ENCODE measurements around the gene DLK2.
A peak's percentile ranks its signal among the peaks of the same experiment; 100 is the strongest.
"Not testable (repeated sequence)": the region's sequence is repeated elsewhere in the genome, so short reads cannot be mapped to it uniquely, and the experiment has no call there.

DLK2 gene

DNA sequence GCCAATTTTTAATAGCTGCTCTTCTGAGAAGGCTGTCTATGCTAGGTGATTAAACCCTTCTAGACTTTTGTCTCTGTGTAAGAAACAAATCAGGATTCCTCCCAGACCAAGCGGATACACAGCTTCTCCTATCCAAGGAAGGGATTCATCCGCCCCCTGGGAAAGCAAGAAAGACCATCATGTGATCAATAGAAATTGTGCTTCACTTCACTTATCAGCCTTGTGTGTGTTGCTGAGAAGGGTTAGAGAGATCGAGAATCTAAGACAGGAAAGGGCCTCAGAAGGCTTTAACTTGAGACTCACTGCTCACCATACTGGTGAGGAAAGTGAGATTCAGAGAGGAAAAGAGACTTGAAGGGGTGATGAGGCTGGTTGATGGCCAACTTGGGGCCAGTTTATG, 26.5 kb downstream of the DLK2 start:
- DNase-seq: no peak

DNA sequence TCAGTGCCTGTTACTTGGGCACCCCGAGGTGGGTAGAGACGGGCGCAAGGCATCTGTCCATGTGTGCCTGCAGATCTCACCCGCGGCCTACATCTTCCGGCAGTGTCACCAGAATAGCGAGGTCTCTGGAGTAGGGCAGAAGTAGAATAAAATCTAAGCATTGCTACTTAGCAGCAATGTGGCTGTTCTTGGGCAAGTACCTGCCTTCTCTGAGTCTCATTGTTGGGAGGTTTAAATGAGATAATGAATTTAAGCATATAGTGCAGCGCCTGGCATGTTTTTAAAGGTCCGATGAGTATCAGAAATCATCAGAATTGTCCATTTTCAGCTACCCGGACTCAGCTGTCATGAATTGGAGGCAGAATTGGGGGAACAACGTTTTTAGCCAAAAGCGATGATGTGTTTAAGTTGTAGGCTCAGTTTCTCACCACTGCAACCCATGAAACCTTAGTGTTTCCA, 27.2 kb downstream of the DLK2 start:
- DNase-seq: peak in 2 of 56 donors; percentile 48 to 64

DNA sequence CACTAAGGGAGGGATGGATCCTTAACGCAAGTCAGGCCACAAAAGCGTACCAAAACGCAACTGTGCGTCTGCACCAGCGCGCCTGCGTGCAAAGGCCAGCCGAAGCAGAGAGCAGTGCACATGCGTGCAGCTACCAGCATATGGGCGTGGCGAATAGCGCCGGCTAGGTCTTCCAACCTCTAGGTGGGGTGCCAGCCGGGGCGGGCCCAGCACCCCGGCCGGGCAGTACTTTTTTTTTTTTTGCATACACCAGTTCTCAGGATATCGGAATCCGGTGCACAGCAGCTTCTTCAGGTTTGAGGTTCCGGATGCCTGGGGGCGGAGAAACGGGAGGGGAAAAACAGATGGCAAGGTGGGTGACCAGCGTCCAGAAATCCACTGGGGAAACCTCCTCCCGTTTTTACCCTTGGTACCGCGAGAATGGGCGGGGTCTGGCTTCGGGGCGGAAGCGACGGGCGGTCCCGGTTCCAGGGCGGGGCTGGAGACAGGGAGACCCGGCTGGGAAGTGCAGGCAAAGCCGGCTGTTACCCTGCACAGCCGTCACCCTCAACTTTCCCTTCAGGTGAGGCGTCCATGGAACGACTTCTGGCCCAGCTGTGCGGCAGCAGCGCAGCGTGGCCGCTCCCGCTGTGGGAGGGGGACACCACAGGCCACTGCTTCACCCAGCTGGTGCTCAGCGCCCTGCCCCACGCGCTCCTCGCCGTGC, 27.8 kb downstream of the DLK2 start, which contains the start of gene ABCC10:
ABCC10 (plus strand) TSS at position 136 of the 706 bp plus-strand sequence; CDS start at position 574, 438 bp downstream.
- DNase-seq: peak; percentile 42 to 97 (median 90)

DNA sequence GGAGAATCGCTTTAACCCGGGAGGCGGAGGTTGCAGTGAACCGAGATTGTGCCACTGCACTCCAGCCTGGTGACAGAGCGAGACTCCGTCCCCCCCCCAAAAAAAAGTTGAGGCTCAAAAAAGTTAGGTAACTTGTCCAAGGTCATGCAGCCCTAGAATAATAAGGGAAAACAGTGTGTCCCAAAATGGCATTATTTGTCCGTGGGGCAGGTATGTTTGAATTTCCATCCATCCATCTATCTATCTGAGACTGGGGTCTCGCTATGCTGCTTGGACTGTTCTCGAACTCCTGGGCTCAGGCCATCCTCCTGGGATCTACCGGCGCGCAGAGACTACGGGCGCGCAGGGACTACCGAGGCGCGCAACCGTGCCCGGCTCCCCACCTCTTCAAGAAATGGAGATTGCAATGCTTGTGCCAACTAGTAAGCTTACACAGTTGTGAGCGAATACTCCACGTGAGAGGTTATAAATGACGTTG, 28.4 kb downstream of the DLK2 start:
- no peak for DNase-seq

DNA sequence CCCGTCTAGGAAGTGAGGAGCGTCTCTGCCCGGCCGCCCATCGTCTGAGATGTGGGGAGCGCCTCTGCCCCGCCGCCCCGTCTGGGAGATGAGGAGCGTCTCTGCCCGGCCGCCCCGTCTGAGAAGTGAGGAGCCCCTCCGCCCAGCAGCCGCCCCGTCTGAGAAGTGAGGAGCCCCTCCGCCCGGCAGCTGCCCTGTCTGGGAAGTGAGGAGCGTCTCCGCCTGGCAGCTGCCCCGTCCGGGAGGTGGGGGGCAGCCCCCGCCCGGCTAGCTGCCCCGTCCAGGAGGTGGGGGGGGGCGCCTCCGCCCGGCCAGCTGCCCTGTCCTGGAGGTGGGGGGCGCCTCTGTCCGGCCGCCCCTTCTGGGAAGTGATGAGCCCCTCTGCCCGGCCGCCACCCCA, 30.3 kb downstream of the DLK2 start:
- not testable (repeated sequence) for DNase-seq

DNA sequence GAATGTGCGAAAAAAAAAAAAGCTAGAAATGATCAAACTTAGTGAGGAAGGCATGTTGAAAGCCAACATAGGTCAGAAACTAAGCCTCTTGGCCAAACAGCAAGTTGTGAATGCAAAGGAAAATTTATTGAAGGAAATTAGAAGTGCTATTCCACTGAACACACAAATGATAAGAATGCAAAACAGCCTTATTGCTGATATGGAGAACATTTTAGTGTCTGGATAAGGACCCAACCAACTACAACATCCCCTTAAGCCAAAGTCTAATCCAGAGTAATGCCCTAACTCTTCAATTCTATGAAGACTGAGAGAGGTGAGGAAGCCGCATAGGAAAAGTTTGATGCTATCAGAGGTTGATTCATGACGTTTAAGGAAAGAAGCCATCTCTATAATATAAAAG, 33.5 kb downstream of the DLK2 start:
- no peak for DNase-seq

DNA sequence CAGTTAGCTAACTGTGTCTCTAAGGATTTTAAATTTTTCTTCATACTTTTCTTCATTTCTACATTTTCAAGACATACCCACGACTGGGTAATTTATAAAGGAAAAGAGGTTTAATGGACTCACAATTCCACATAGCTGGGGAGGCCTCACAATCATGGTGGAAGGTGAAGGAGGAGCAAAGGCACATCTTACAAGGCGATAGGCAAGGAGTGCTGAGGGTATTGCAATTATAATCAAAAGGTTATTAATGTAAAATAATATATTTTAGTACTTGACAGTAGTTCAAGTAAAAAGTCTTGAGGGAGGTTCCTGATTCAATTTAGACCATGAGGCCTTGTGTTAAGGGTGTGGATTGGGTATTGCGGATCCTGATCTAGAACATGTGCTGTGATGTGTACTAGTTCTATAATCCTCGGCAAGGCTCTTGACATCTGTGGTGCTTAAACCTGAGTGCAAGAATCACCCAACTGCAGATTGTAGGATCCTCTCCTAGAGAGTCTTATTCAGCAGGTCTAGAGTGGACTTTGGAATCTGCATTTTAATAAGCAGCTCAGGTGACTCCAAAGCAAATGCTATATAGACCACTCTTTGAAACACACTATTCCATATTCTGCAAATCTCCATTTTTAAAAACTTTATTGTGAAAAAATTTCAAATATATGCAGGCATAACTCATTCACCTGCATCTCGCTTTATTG, 35.2 kb downstream of the DLK2 start:
- no peak for DNase-seq

DNA sequence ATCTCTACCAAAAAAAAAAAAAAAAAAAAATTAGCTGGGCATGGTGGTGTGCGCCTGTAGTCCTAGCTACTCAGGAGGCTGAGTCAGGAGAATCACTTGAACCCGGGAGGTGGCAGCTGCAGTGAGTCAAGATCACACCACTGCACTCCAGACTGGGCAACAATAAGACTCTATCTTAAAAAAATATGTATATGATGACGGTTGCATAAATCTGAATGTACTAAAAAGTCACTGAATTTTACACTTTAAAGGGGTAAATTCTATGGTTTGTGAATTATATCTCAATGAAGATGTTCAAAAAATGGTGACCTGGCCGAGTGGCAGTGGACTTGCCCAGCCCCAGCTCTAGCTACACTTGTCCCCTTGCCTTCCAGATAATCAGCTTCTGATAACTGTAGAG, 38.4 kb downstream of the DLK2 start:
- DNase-seq: no peak

DNA sequence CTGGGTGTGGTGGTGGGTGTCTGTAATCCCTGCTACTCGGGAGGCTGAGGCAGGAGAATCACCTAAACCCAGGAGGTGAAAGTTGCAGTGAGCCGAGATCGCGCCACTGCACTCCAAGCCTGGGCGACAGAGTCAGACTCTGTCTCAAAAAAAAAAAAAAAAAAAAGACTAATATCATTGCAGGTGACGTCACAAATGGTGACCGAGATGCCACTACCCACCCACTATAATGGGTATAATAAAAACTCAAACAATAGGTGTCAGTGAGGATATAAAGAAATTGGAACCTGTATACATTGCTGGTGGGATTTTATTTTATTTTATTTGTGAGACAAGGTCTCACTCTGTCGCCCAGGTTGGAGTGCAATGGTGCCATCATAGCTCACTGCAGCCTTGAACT, 40.1 kb downstream of the DLK2 start:
- not testable (repeated sequence) for DNase-seq

DNA sequence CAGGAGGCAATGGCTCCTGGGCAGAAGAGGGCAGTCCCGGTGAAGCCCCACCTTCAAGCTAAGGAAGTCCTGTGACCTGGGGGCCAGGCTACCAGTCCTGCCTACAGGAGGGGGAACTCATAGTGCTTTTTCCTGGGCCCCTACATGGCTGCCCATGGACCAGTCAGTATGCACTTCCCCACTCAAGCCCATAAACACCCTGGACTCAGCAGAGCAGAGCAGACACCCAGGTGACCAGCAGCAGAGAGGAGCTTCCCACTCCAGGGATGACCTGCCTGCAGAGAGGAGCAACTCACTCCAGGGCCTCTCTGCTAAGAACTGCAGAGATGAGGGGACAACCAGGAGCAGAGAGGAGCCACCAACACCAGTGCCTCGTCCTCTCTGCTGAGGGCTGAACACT, 42.3 kb downstream of the DLK2 start:
- DNase-seq: no peak

DNA sequence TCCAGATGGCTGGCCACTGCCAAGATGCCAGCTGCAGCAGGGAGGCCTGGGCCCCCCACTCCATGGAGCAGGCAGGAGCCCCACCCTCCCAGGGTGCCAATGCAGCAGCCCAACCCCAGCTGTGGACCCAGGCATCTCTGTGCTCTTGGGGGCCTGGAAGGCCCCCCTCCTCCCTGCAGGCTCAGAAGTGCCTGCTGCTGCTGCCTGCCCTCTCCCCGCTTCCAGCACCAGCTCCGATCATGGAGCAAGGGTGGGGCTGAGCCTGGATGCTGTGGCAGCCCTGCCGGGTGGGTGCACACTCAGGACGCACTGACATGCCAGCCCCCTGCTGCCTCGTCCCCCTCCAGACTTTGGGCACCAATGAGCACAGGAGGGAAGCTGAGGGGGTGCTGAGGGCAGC, 42.8 kb downstream of the DLK2 start:
- no peak for DNase-seq

DNA sequence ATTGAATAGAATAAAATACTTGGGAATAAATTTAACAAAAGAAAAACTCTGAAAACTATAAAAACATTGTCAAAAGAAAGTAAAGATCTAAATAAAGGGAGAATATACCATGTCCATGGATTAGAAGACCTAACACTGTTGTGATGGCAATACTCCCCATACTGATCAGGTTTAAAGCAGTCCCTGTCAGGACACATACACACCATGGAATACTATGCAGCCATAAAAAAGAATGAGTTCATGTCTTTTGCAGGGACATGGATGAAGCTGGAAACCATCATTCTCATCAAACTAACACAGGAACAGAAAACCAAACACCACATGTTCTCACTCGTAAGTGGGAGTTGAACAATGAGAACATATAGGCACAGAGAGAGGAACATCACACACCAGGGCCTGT, 44.6 kb downstream of the DLK2 start:
- not testable (repeated sequence) for DNase-seq

DNA sequence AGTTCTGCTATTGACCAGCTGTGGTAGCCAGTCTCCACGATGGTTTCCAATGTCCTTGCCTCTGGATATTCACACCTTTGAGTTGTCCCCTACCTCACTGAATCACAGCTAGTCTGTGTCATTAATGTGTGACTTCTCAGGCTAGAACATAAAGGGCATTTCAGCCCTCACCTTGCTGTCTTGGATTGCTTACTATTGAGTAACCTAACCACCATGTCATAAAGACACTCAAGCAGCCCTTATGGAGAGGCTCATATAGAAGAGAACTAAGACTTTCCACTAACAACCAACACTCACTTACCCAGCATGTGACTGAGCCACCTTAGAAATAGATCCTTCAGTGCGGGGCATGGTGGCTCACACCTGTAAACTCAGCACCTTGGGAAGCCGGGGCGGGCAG, 47.1 kb downstream of the DLK2 start:
- no peak for DNase-seq

DNA sequence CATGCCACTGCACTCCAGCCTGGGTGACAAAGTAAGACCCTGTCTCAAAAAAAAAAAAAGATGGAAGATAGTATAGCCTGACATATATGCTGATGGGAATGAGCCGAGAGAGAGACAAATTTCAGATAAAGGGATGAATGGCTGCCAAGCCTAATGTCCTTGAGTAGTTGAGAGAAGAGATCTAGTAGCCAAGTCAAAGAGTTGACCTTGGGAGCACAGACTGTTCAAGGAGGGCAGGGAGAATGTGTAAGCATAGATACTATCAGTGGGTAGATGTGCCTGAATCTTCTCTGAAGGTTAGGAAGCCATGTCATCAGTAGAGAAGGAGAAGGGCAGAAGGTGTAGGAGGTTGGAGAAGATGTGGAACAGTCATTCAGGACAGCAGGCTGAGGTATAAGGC, 48.1 kb downstream of the DLK2 start:
- no peak for DNase-seq

DNA sequence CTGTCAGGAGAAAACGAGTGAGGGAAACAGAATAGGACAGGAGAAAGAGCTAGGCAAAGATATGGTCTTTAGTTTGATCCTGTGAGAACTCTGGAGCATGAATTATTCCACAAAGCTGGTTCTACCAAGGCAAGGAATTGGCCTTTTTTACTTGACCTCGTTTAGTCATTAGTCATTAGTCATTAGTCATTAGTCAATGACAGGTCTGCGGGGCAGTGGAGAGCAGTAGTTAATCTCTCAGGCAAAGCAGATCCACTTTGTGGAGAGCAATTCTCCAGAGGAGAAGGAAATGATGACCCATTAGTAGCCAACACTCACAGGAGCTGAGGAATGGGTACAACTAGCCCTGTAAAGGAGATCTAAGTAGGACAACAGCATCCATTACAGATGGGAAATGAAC, 50.0 kb downstream of the DLK2 start:
- DNase-seq: no peak

DNA sequence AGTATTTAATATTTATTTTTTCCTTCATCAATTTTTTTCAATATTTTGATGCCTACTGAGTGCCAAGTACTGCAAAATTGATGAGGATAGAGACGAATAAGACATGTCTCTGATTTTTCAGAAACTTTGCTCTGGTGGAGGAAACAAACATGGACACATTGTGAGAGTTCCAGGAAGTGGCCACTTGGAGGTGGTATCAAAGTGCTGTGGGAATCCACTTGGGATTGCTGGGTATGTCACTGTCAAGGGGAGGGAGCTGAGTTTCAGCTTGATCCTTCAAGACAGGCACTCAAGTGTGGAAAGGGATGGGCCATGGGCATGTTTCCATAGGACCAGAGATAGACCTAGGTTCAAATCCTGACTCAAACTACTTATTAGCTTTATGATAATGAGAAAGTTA, 52.5 kb downstream of the DLK2 start:
- DNase-seq: no peak

DNA sequence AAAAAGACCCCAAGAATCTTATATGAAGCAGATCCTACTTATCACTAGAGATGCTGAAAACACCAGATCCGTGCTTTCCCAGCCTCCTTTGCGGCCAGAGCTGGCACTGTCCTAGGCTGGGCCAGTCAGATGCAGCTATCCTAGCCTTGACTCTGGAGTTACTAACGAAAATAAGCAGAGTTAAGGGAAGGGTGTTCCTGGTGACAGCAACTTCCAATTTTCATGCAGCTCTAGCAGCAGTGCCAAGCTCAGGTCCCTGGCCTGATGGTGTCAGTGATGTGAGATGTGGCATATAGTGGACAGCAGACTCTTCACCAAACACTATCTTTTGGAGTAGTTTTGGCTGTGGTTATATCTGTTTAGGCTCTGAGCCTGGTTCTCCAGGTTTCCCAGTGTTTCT, 53.6 kb downstream of the DLK2 start:
- DNase-seq: no peak
